ENCODE results near the gene RNF5.
"Not testable (repeated sequence)": the region's sequence is repeated elsewhere in the genome, so short reads cannot be mapped to it uniquely, and the experiment has no call there.

RNF5 gene

DNA sequence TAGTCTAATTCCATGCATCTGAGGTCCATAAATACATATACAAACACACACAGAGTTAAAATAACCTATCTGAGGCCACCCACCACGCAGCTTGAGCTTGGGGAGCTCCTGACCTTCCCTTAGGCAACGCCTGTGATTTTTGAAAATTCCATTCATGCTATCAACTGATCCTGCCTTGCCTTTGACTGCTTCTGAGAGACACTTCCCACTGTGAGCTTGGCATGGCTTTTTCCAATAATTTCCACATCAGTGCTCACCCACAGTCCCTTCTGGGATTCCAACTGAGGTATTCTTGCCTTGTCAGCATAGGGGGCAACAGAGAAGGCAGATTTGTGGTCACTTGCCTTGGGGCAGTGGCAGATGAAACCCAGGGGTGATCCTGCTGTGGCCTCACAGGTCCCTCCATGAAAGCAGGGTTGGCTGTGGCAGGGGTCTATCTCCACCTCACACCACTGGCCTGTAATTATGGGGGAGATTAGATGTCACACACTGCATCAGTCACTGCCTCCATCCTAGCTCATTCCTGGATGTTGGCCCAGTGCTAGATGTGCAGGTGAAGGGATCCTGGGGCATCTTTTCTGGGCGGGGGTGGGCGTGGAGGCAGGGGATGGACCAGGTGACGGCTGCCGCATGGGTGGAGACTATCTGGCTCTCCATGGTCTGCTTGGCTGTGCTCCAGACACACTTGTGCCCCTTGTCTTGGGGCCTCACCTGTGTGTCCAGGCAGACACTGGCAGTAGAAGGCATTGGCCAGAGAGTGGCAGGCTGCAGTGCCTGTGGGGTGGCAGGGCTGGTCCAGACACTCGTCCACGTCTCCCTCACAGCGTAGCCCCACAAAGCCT, 25.4 kb downstream of the RNF5 start:
- in situ Hi-C loops (cut with MboI; ENCODE audit: low sequenced_read_pairs): no loop called here

DNA sequence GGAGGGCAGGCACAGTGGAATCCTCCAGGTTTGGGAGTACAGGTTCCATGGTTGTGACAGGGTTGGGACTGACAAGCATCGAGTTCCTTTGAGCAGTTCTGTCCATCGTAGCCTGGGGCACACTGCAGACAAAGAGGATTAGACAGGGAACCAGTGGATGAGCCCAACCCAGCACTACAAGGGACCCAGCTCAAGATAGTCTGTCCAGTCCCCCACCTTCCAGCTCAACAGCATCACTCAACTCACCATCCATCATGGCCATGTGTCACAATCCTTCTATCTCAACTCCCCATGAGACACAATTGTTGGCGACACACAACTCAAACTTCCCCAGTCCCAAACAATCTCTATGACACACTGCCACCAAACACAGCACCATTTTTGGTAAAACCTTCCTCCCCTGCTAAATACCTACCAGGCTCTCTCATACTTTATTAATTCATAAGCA, 26.1 kb downstream of the RNF5 start:
- in situ Hi-C loops (cut with MboI; ENCODE audit: low sequenced_read_pairs): no loop called here

DNA sequence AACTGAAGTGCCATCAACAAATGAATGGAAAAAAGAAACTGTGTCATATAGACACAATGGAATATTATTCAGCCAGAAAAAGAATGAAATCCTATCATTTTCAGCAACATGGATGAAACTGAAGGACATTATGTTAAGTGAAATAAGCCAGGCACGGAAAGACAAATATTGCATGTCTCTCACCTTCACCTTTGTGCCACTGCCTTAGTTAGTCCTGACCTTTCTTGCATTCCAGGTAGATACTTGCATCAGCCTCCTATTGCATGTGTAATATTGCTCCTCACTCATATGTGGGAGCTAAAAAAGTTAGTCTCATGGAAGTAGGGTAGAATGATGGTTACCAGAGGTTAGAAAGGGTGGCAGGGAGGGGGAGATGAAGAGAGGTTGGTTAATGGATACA, 30.8 kb downstream of the RNF5 start:
- in situ Hi-C loops (cut with MboI; ENCODE audit: low sequenced_read_pairs): no loop called here

DNA sequence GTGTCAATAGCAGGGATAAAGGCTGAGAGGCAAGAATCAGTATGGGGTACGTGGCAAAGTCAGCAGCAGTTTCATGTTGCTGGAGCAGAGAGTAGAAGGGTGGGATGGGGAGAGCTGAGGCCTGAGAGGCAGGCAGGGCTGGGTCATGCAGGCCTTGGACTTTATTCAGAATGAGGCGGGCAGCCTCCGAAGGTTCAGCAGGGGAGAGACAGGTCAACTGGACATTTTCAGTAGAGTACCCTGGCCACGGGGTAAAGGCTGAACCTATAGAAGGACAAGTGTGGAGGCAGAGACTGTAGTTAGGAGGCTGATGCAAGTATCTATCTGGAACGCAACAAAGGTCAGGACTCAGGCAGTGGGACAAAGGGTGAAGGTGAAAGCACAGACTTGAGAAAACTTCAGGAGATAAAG, 32.0 kb downstream of the RNF5 start:
- in situ Hi-C loops (cut with MboI; ENCODE audit: low sequenced_read_pairs): no loop called here

DNA sequence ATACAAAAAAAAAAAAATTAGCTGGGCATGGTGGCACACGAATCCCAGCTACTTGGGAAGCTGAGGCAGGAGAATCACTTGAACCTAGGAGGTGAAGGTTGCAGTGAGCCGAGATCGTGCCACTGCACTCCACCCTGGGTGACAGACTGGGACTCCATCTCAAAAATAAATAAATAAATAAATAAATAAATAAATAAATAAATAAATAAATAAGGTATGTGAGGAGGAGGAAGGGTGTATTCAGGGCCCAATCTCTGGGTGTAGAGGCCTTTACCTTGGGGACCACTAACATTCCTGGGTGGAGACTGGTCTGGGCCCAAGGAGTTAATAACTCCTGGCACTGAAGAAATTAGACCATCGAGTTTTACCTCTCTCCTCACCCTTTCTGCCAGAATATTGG, 33.2 kb downstream of the RNF5 start:
- in situ Hi-C loops (cut with MboI; ENCODE audit: low sequenced_read_pairs): not testable (repeated sequence)

DNA sequence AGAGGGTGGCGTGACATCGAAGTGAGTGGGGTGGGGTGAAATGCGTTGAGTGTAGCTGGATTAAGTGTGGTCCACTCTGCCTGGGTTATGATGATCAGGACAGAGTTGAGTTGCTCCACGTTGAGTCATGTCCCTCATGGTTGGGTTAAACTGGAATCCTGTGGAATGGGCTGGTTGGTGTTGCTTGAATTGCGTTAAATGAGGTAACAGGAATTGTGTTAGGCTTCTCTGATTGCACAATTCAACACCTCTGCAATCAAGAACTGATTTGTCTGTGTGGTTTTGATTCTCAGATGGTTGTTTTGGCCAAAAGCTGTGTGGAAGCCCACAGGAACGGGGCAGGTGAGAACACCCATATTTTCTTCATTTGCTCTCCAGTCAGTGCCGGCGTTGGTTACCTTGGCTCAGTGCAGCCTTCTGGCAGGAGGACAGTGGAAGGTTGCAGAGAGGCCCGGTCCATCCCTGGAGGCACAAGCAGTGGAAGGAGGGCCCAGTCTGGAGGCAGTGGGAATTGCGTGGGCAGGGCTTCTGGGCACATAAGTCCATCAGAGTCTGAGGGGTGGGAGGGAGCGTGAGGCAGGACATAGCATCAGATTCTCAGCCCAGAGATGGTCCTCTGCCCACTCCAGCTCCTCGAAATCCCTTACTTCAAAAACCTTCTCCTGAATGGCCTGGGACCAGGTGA, 34.0 kb downstream of the RNF5 start:
- in situ Hi-C loops (cut with MboI; ENCODE audit: low sequenced_read_pairs): no loop called here

DNA sequence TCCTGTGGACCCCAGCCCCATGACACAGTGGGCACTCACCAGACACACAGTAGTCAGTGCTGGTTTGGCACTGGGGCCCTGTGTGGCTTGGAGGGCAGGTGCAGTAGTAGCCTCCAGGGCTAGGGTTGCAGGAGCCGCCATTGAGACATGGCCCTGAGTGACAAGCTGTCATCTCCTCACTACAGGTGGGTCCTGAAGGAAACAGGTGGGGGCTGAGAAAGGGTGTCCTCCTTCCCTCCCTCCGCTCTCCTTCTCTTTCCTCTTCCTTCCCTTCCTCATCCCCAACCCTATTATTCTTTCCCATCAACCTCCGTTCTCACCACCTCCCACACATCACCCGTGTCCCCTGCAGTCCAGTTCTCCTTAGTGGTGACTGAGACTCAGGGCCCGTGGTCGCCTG, 35.4 kb downstream of the RNF5 start:
- in situ Hi-C loops (cut with MboI; ENCODE audit: low sequenced_read_pairs): no loop called here

DNA sequence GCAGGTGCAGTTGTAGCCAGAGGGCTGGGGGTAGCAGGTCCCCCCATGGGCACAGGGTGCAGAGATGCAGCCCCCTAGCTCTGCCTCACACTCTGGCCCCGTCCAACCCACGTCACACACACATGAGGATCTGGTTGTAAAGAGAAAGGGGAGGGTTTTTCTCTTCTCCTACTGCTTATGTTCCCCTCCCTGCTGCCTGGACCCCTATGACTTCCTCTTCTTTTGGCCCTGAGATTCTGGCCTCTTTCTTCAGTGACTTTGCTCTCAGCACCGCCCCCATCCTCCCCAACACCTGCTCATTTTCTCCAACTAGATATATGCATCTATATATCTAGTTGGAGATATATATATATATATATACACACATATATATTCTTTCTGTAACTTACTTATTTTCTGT, 35.9 kb downstream of the RNF5 start:
- in situ Hi-C loops (cut with MboI; ENCODE audit: low sequenced_read_pairs): no loop called here

DNA sequence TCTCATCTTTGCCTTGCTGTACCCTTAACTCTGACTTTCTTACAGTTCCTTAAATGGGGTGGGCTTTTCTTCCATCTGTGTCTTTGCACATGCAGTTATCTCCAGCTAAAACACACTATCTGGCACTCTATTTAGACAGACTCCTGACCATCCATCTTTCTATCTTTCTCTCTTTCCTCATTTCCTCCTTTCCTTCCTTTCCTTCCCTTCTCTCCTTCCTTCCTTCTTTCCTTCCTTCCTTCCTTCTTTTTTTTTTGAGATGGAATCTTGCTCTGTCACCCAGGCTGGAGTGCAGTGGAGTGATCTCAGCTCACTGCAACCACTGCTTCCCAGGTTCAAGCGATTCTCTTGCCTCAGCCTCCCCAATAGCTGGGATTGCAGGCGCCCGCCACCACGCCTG, 37.4 kb downstream of the RNF5 start:
- in situ Hi-C loops (cut with MboI; ENCODE audit: low sequenced_read_pairs): no loop called here

DNA sequence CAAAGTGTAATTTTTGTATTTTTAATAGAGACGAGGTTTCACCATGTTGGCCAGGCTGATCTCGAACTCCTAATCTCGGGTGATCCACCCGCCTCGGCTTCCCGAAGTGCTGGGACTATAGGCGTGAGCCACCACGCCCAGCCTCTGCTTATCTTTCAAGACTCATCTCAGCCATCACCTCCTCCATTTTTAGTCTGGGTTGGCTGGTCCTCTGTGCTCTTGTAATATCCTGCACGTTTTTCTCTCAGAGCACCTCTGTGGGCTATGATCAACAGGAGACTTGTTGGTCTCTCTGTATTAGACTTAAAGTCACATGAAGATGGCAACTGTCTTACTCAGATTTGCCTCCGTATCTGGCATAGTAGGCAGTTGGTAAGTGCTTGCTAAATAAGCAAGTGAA, 38.1 kb downstream of the RNF5 start:
- in situ Hi-C loops (cut with MboI; ENCODE audit: low sequenced_read_pairs): no loop called here

DNA sequence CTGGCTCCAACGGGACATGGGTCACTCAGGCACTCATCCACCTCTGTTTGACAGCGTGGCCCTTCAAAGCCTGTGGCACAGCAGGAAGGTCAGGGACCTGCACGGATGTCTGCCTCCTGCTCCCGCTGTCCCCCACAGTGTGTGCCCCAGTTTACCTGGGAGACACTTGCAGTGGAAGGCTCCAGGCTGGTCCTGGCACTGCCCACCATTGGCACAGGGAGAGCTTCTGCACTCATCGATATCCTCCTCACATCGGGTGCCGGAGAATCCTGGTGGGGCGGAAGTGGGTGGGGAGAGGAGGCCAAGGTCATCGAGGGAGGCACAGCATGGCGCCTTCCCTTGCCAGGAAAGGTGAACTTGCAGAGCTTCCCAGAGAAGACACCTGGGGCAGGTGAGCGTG, 38.8 kb downstream of the RNF5 start:
- in situ Hi-C loops (cut with MboI; ENCODE audit: low sequenced_read_pairs): no loop called here

DNA sequence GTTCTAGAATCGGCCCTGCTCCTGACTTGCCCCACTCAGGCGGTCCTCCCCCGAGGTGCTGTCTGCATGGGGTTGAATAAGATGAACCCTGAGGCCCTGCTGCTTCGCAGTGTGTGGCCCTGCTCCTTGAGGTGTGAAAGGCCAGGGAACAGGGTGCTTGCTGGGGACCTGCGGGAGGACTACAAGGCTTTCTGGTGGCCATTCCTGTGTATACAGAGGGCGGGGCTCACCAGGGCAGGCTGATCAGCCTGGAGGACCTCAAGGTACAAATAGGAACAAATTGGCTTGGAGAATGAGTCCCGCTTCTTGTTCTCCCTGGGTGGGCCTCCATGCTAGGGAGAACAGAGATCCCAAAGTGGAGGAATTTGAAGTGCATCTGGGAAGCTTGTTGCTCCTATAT, 40.0 kb downstream of the RNF5 start:
- in situ Hi-C loops (cut with MboI; ENCODE audit: low sequenced_read_pairs): no loop called here

DNA sequence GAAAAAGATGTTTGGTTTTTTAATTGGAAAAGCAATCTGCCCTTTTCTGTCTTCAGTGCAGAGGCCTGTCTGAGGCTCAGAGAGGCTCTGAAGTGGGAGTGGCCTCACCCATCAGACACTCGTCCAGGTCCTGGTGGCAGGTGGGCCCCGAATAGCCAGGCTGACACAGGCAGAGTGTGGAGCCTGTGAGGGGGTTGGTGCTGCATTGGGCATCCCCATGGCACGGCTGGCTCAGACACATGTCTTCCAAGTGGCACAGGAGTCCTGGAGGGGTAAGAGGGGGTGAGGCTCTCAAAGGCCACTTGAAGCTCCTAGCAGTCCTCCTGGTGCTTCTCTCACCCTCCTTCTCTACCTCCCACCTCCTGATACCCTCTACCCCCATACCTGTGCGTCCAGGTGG, 41.8 kb downstream of the RNF5 start:
- in situ Hi-C loops (cut with MboI; ENCODE audit: low sequenced_read_pairs): no loop called here

DNA sequence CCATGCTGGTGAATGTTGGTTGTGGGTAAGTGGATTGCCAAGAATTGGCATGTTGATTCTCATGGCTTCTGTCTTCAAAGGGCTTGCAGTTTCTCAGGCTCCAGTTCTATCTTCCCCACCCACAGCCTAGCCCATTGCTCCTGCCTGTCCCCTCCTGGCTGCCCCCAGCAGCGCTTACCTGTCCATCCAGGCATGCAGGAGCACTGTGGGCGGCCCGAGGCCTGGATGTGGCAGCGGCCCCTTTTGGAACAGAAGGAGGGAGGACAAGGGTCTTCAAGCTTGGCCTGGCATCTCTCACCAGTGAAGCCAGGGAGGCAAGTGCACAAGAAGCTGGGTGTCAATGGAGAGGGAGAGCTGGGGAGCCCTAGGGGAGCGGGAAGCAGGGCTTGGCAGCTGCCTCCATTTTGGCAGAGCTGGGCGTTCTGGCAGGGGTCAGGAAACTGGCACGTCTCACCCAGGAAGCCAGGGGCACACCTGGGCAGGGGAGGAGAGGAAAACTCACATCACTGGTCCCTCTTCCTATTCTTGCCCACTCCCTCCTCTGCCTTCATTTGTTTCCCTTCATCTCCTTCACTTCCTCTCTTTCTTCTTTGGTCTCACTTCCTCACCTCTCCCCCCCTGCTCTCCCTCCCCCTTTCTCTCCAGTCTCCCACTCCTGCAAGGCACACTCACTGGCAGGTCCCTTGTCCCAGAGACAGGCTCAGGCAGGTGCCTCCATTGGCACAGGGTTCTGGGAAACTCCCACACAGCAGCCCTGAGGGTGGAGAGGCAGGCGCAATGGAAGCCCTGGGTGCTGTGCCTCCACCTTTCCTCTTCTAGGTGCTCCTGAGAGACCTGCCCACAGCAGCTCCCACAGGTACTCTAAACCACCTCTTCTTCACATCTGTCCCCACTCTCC, 44.4 kb downstream of the RNF5 start:
- in situ Hi-C loops (cut with MboI; ENCODE audit: low sequenced_read_pairs): no loop called here

DNA sequence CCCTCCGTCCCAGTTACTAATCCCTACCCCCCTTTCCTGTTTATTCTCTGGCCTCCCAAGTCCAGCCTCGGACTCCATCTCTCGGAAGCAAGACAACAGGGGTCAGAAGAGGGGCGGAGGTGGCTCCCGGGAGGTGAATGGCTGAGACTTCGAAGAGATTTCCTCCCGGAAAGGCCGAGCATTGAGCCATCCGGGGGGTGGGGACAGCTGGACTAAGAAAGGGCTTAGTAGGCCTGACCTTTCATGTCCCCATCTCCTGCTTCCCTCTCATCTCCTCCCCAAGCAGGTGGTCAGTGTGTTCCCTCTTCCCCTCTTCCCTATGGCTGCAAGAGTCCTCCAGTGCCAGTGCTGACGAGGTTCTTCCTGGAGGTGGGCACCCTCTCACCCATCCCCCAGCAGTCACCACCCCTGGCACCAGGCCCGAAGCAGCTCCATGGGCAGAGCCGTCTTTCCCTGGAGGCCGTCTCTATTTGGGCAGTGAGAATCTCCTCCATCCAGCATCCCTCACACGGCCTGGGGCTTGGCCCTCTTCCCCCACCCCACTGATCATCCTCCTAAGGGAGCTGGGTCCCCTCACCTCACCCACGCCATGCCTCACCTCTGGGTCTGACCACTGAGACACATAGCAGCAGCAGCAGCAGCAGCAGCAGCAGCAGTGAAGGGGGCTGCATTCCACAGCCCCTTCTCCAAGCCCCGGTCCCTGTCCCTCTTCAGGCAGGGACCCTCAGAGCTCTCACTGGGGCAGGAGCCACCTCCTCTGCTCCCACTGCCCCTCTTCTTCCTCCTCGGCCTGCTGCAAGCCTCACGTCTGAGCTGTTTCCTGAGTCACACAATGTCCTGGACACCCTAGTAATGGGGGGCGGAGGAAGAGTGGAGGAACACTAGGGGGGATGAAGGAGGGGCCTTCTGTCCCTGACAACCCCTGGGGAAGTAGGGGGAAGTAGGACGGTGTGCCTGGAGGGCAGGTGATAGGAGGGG, 45.3 kb downstream of the RNF5 start, which contains the start of gene NOTCH4:
NOTCH4 (minus strand) TSS at position 810 of the 978 bp plus-strand sequence; CDS start at position 671, 139 bp downstream.
- in situ Hi-C loops (cut with MboI; ENCODE audit: low sequenced_read_pairs): no loop called here

DNA sequence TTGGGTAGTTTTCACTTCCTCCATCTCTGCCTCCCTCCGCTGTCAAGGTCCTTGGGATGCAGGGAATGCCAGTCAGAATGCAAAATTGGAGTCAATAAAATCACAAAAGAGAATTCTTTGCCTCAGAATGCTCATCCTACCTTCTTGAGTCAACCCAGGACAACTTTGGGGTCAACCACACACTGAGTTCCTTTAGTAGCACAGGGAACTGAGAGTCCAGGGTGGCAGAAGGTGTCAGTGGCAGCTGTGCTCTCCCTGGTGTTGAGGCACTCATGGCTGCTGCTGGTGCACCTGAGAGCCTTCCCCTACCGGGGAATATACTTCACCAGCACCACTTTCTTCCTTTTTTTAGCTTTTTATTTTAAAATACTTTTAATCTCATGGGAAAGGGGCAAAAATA, 46.5 kb downstream of the RNF5 start:
- in situ Hi-C loops (cut with MboI; ENCODE audit: low sequenced_read_pairs): no loop called here

DNA sequence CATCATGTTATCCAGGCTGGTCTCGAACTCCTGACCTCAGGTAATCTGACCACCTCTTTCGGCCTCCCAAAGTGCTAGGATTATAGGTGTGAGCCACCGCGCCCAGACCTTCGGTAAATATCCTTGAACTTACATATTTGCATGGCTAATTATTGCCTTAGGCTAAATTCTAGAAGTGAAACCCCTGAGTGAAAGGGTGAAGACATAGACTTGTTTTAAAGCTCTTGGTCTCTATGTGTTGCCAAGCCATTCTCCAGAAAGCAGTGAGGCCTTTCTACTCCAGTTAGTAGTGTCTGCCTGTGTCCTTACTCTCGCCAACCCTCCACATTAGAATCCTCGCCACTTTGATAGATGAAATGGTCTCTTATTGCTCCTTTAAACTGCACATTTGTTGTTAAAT, 48.2 kb downstream of the RNF5 start:
- in situ Hi-C loops (cut with MboI; ENCODE audit: low sequenced_read_pairs): no loop called here

All from hTERT RPE-1 (cell line).